Right forelimb (tissue), 1 donor: ENCODE data around the gene TEX51.

Experiments
- DNase-seq: peaks from one replicate; pipeline ENCODE4 v3.0.0-alpha.2; 2018

Gene TEX51

DNA sequence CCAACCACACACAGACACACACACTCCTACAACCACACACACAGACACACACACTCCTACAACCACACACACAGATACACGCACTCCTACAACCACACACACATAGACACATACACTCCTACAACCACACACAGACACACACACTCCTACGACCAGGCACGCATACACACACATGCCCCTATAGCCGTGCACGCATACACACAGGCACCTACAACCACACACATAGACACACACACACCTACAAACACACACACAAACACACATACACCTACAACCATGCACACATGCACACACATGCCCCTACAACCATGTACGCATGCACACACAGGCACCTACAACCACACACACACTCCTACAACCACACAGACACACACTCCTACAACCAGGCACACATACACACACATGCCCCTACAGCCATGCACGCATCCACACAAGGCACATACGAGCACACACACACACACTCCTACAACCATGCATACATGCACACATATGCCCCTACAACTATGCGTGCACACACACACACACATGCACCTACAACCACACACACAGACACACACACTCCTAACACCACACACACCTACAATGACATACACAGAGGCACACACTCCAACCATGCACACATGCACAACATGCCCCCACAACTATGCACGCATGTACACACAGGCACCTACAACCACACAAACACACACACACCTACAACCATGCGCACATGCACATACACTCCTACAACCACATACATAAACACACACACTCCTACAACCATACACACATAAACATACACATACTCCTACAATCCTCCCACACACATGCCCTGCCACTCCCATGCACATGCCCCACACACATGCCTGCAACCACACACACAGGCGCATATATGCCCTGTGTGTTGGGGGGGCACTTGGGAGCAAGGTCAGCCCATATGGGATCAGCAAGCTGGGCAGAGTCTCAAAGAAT is 19.1 kb upstream of the TEX51 start:
- no peak for DNase-seq

DNA sequence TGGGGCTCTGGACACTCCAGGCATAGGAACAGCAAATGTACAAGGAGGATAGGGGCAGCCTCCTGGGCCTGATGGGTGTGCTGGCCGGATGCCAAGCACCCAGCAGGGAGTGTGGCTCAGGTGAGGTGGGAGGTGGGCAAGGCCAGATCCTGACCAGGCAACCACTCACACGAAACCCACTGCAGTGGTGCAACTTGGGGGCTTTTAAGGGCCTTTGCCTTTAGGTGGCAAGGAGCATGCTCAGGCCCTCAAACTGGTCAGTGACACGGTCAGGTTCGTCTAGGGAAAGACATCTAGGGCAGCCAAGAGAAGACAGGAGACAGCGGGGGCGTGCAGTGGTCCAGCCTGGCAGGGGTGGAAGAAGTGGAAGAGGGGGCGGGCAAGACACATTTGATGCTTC is 18.4 kb upstream of the TEX51 start:
- no peak for DNase-seq

DNA sequence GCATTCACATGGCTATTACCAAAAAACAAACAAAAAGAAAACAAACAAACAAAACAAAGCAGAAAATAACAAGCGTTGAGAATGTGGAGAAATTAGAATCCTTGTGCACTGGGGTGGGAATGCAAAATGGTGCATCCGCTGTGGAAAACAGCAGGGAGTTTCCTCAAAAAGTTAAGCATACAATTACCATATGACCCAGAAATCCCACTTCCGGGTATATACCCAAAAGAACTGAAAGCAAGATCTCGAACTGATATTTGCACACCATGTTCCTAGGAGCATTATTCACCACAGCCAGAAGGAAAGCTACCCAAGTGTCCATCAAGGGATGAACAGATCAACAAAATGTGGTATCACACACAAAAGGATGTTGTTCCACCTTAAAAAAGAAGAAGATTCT is 17.9 kb upstream of the TEX51 start:
- no peak for DNase-seq

DNA sequence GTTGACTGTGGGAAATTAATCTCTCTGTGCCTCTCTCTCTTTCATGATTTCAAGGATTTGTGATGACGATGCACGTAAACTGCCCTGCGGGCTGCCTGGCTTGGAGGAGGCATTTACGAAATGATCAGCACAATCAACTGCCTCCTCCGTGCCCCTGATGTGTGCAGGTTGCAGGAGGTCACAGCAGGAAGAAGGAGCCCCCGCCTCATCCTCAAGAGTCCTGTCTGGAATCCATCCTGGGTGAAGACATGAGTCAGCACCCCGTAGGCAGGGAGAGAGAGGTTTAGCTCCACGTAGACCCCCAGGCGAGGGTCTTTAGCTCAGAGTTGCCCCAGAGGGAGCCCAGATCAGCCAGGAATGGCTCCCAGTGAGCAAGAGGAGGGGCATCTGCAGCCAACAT is 17.1 kb upstream of the TEX51 start:
- no peak for DNase-seq

DNA sequence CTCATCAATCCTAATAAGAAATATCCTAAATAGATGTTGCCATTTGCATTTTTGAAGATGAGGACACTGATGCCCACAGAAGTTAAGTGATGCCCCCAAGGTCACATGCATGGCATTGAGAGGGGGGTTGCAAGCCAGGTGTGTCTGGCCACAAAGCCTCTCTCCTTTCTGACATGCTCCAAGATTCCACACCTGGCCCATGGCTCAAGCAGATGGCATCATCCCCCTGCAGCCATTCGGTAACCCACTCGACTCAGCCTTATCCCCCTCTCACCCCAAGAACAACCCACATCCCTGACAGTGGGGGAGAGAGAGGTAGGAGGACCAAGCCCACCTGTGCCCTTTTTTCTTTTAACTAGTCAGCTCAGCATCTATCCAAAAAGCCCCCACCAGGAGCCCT is 16.5 kb upstream of the TEX51 start:
- DNase-seq: no peak

DNA sequence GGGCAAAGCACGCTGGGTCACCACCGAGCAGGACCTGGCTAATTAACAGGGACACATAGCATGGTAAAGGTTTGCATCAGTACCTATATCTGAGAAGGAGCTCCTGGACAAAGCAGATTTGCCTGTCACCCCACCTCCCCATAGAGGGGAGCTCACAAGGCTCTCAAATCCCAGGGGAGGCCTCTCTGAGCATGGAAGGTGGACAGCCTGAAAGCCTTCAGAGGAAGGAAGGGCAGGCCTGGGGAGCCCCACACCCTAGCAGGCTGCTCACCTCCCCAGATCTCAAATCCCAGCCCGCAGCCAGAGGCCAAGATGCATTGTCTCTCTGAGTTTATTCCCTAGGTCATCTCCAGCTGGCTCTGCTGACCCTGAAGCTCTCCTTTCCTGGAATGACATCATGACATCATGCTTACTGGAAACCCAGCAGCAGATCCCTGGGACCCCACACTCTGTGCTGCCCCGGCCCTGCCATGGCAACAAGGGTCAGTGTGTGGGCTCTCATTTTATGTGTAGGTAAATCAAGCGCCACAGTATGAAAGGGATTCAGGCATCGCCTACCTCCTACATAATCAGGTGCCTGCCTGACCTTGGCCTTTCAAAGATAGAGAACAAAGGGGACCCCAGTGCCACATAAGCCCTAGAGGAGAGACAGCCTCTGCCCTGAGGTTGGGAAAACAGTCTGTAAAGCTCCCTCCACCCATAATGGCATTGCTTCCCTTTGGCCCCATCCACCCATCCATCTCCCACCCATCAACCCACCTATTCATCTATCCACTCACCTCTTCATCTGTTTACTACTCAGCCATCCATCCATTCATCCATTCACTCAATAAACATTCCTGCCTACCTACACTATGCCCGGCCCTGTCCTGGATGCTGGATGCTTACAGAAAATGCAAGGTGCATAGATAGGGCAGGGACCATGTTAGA is 15.7 kb upstream of the TEX51 start:
- no peak for DNase-seq

DNA sequence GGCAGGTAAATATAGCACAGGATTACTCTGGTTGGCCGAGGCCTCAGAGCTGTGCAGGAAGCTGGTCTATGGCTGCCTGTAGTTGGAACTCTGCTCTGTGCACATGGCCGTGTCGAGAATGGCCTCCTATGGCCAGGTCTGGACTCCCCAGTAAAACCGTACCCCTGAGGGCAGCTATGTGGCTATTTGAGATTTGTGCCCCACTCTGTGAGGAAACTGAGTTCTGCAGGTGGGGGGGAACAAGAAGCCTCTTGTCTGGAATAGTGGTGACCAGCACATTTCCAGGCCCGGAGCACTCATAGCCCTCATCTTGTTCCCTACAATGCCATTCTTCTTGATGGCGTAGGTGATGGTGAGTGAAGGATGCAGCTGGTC is 15.0 kb upstream of the TEX51 start:
- no peak for DNase-seq

DNA sequence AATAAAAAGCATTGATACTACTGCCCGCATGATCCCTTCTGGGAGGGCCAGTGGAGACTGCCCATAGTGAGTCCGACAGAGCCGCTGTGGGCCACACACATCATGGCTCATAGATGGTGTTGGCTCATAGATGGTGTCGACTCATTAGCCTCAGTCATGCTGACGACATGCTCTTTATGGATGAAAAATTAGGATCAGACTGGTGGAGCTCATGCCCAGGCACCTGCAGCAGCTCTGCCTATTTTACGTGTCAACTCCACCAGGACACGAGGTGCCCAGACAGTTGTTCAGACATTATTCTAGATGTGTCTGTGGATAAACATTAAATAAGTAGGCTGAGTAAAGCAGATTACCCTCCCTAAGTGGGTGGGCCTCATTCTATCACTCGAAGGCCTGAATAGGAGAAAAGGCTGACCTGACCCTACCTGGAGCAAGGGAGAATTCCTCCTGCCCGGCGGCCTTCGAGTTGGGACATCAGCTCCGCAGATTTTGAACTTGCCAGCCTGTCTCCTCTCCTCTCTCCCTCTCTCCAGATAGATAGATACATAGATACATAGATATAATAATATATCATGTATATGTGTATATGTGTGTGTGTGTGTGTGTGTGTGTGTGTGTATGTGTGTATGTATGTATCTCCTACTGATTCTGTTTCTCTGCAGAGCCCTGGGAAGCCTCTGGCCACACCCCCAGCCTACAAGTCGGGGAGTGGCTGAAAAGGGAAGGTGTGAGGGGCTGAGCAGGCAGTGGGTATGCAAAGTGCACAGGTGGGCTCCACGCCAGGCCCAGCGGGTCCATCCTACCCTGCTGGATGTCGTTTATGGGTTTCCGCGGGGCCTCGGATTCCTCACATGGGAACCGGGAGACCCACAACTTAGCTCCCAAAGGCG is 13.6 kb upstream of the TEX51 start:
- DNase-seq: no peak

DNA sequence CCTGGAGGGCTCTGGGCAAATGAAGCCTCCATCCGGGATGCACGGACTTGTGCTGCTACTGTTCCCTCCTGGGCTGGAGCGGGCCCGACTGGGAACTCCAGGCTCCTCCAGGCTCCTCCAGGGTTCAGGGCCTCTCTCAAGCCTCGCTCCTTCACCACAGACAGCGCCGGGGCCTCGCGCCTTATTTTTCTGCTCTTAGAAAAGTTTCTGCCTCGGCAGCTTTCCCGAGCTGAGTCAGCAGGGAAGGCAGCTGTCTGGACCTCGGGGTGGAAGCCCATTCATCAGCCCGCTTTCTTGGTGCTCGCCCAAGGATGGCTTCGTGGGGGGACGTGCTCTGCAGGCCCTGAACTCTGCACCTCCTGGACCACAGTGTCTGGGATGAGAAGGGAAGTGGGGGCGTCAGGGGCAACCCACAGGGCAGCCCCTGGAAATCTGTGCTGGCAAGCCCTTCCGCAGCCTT is 12.9 kb upstream of the TEX51 start:
- peak; percentile 67 for DNase-seq

DNA sequence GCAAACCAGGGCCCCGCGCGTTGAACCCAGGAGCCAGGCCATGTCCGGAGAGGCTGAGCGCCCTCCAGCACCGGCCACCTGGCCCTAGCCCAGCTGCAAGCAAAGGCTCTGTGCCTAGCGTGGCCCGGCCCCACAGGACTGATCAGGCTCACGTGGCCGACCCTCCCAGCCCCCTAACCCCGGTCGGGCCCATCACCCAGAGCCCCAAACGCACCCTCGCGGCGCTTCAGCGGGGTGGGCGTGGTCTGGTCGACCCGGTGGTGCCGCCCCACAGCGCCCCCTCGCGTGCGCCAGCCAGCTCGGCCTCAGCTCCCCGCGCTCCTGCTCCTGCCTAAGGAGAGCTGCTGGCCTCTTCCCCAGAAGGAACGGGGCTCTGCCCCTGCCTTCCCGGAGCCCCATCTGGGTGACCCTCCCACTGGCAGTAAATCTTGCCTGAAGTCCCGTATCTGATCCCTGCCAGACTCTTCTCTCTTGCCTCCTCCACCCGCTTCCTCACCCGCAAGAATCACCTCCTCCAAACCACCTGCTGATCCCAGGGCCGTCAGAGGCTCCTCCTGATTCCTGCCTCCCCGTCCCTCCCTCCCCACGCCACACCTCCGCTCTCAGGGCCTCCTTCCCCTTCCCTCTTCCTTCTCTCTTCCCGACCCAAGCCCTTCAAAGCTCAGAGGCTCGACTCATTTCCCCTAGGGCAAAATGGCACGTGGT is 12.3 kb upstream of the TEX51 start:
- DNase-seq: peak; percentile 84

DNA sequence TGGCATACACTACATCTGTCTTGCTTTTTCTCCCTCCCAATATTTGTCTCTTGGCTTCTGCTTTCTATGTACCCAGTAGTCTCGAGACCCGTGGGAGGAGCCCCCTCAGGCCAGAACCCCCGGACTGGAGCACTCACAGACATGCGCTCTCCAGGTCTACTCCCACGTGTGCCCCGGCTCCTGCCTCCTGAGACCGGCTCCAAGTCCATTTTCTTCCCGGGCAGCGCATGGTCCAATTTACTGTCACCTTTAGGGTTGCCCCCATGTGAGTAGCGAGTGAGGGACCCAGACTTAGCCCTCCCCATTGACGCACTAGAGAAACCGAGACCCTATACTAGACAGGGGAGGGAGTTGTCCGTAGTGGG is 11.8 kb upstream of the TEX51 start:
- DNase-seq: no peak

DNA sequence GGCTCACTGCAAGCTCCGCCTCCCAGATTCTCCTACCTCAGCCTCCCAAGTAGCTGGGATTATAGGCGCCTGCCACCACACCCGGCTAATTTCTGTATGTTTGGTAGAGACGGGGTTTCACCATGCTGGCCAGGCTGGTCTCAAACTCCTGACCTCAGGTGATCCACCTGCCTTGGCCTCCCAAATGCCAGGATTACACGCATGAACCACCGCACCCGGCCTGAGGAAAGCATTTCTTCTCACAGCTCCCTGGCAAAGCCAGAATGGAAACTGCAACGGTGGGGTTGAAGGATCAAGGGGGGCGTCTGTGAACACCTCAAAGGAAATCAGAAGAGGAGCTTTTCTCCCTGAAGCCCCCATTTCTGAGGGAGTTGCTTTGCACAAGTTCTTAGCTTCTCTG is 11.2 kb upstream of the TEX51 start:
- DNase-seq: no peak

DNA sequence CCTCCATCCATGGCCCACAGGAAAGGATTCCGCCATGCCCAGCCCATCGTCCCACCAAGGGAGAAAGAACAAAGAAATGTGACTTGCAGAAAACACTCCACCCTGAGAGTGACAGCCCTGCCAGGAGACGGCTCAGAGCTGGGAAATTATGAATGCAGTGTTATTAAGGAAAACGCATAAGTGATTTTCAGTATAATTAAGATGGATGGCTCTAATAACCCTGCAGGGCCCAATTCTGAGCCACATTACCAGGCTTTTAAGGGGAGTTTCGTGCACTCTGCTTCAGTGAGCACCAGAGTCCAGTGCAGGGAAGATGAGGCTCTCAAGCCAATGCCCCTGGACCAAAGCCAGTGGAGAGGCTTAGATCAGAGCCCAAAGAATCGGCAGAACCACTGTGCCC is 10.6 kb upstream of the TEX51 start:
- DNase-seq: no peak

DNA sequence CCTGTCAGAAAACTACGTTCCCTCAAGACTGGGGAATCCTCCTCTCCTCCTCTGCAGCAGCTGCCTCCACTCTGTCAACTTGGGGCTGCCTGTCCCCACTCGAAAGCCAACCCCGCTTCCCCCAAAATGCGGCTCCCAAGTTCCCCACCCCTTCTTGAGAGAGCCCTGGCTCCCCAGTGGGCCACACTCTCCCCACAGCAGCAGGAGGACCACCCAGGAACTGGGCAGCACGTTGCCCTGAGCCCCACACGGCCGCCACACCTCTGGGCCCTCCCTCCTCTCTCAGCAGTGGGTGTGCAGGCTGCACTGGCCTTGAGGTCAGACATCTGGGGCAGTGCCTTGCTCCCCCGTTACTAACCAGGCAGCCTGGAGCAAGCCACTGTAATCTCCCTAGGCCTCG is 9.6 kb upstream of the TEX51 start:
- DNase-seq: no peak

DNA sequence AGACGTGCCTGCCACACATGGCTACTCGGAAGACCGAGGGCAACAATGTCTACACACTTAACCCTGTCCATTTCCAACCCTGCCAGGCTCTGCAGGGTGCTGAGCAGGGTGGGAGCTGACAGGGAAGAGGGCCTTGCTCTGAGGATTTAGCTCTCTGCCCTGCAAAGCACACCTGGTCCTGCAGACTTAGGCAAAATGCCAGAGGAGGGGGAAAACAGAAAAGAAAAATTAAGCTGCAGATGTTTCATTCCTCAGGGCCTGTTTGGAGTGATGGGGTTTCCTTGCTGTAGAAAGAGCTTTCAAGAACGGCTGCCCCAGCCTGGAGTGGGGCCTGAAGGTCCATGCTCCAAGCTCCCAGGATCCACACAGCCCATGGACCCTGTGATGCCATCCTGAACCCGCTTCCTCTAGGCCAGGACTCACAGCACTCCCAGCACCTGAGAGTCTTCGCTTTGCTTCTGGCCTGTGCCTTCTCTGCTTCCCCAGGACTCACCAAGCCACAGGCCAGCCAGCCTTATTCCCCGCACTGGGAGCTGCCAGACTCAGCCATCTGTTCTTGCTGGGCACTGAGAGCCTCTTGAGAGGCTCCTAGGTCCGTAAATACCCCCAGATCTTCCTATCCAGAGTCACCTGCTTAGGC is 9.1 kb upstream of the TEX51 start:
- DNase-seq: no peak

DNA sequence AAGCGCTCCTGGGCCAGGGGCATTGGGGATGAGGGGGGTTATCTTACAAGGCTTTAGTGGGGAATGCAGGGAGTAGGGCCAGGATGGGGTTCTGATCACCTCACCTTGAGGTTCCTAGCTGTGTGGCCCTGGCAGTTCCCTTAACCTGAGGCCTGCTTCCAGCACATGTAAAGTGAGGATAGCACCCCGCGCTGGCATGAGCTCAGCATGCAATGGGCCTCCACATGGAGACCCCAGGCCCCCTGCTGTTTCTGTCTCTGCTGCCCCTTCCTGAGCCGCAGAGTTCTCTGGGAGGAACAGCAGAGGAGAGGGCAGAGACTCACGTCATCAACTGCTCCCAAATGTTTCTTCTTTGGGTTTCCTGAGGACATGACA is 8.6 kb upstream of the TEX51 start:
- DNase-seq: no peak

DNA sequence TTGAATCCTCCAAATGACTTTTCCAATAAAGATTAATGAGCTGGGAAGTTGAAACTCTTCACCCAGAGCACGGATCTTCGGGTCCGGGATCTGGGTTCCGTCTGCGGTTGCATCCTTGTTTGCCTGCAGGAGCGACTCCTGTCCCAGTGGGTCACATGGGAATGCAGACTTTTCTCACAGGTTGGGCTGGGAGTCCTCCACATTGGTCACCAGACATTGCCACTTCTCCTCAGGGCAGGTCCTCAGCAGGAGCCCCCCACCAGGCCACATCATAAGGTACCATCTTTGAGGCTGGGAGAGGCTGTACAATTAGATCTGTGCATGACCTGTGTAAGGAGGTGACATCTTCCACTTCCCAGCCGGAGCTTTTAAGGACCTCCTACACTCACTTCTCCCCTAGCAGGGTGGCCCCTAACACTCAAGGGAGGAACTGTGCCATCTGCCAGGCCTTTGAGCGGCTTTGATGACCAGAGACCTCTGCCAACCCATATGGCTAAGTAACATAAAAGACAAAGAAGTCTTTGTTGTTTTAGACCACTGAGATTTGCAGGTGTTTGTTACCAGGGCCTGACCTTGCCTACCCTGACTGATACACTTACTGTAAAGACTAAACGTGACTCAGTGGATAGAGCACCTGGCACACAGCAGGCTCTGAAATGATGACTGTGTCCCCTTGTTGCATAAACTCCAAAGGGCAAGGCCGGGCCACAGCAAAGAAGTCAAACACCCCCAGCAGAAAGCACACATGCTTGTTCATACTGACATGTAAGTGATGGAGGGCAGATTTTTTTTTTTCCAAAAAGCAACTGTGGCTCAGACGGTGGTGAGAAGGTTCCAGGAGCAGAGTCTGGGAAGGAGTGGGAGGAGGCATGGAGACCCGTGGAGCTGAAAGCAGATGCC is 7.9 kb upstream of the TEX51 start:
- DNase-seq: no peak

DNA sequence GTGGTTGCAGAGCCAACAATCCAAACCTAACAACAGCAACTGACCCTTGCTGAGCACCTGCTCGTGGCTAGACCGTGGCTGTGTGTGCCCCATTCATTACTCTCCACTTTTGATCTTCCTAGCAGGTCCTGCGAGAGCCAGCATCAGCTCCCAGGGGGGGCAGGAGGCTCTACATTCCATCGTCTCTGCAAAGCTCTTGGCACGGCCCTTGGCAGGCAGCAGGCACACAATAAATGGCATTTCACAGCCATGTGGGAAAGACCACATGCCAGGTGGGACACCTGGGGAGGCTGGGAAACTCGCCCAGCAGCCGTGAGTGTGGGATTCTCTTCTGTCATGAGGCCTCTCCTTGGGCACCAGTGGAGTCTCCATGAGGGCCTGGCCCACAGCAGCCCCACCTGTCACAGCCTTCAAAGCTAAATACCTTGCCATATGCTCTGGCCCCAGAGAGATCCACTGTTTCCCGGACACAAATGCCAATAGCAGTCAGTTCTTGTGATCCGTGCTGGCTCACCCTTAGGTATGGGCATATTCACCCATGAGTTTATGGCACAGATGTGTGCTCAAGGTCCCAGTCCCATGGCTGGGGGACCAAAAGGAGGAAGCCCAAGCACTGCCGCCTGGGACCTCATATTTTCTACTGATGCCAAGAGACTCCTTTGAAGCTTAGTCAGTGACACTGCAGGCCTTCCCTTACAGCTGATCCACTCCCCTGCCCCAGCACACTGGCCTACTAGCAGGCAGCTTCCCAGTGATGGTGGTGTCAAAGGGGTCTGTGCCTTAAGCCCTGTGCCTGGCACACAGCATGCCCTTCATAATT is 6.8 kb upstream of the TEX51 start:
- no peak for DNase-seq

DNA sequence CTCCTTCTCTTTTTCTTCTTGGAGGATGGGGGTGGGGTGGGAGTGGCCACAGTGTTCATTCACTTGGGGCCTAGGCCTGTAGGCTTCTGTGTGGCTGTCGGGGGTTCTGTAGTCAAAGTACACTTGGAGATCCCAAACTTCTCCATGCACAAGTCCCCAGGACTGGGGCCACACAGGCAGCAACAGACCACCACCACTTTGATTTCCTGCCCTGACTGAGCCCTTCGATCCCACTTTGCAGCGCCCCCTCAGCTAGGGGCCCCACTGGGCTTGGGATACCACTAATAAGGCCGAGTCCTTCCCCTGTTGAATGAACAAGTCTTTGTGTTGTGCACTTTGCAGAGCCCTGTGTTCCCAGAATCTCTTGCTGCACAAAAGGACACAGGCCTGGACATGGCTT is 5.5 kb upstream of the TEX51 start:
- no peak for DNase-seq

DNA sequence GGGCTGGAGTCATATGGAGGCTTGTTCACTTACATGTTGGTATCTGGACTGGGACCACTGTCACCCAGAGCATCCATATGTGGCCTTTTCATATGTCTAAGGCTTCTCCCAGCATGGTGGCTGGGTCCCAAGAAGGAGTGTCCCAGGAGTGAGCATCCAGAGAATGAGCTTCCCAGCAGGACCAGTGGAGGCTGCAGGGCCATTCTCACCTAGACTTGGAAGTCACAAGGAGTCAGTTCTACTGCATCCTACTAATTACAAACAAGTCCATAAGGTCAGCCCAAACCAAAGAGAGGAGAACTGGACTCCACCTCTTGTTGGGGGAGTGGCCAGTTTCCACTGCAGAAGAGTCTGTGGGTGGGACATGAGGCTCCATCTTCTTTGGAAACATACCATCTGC is 5.1 kb upstream of the TEX51 start:
- DNase-seq: no peak
